Measurements from ENCODE around the gene SLCO3A1.

SLCO3A1 gene

DNA sequence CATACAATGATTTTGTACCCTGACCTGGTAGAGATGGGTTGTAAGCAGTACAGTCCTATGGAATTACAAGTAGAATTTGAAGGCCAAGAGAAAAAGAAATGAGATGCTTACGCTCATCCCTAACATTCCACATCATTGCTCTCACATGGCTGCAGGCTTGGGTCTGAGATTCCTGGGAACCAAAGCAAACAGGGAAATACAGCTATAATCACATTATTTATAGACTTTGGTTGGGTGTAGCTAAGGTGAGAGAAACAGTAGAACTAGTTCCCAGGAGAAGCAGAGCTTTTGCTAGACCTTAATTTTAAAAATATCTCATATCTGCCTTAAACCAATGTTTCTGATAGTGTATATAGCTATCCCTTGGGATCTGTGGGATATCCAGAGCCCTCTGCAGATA, 51.4 kb downstream of the SLCO3A1 start:
- DNase-seq = no peak
- H3K27me3 ChIP-seq = no peaks in the 10 kb centered on the region
- H3K9me3 ChIP-seq = no peaks in the 10 kb centered on the region
- no peak overlapping the region for H3K4me3 ChIP-seq (ENCODE audit: low read depth, low read length)
- H3K36me3 ChIP-seq = no peaks in the 10 kb centered on the region
- TF ChIP-seq, protein P1, sequence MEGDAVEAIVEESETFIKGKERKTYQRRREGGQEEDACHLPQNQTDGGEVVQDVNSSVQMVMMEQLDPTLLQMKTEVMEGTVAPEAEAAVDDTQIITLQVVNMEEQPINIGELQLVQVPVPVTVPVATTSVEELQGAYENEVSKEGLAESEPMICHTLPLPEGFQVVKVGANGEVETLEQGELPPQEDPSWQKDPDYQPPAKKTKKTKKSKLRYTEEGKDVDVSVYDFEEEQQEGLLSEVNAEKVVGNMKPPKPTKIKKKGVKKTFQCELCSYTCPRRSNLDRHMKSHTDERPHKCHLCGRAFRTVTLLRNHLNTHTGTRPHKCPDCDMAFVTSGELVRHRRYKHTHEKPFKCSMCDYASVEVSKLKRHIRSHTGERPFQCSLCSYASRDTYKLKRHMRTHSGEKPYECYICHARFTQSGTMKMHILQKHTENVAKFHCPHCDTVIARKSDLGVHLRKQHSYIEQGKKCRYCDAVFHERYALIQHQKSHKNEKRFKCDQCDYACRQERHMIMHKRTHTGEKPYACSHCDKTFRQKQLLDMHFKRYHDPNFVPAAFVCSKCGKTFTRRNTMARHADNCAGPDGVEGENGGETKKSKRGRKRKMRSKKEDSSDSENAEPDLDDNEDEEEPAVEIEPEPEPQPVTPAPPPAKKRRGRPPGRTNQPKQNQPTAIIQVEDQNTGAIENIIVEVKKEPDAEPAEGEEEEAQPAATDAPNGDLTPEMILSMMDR (IDR thresholded peaks at IDR 0.05; ENCODE audit: low read depth, low read length) = no peak
- H3K4me1 ChIP-seq = no peaks in the 10 kb centered on the region

DNA sequence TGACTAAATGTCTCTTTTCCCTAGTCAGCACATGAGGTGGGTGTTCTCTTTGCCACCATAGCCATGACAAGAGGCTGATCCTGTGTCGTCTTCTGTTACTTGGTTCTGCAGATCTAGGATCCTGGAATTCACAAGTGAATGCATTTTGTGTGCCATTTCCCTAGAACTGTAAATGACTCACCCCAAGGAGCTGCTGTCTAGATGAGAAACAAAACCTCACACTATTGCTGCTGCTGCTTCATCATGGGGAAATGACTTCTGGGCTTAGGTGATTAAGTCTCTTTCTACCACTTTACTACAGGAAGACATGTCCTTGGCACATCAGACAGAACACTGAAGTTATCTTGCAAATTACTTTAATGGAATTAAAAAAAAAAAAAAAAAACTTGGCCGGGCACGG, 54.9 kb downstream of the SLCO3A1 start:
- Histone ChIP-seq H3K36me3 (no peaks in the 10 kb centered on the region; the same call in 1 of the 2 replicates), H3K4me1 (peaks cover 7% of the 10 kb centered on the region), H3K27me3 (no peaks in the 10 kb centered on the region), H3K4me3 (ENCODE audit: low read depth, low read length) (no peak overlapping the region), H3K9me3 (no peaks in the 10 kb centered on the region)
- TF ChIP-seq, protein P1 (IDR thresholded peaks at IDR 0.05; ENCODE audit: low read depth, low read length) = no peak
- no peak for DNase-seq

- H3K36me3 ChIP-seq = no peaks in the 10 kb centered on the region; the same call in 1 of the 2 replicates
- peaks cover 7% of the 10 kb centered on the region for H3K4me1 ChIP-seq
- H3K9me3 ChIP-seq = no peaks in the 10 kb centered on the region
- no peak overlapping the region for H3K4me3 ChIP-seq (ENCODE audit: low read depth, low read length)
- TF ChIP-seq, protein P1 (IDR thresholded peaks at IDR 0.05; ENCODE audit: low read depth, low read length) = no peak
- no peak for DNase-seq
- H3K27me3 ChIP-seq = no peaks in the 10 kb centered on the region
These were observed 55.6 kb downstream of the SLCO3A1 start for GRCh38 chr15:91909111-91909510.

- Histone ChIP-seq H3K4me3 (ENCODE audit: low read depth, low read length) (no peak overlapping the region), H3K27me3 (no peaks in the 10 kb centered on the region), H3K36me3 (no peaks in the 10 kb centered on the region; the same call in 1 of the 2 replicates), H3K4me1 (peaks cover 7% of the 10 kb centered on the region), H3K9me3 (no peaks in the 10 kb centered on the region)
- TF ChIP-seq, protein P1 (IDR thresholded peaks at IDR 0.05; ENCODE audit: low read depth, low read length) = no peak
- no peak for DNase-seq
These were observed 56.1 kb downstream of the SLCO3A1 start for GRCh38 chr15:91909574-91909973.

DNA sequence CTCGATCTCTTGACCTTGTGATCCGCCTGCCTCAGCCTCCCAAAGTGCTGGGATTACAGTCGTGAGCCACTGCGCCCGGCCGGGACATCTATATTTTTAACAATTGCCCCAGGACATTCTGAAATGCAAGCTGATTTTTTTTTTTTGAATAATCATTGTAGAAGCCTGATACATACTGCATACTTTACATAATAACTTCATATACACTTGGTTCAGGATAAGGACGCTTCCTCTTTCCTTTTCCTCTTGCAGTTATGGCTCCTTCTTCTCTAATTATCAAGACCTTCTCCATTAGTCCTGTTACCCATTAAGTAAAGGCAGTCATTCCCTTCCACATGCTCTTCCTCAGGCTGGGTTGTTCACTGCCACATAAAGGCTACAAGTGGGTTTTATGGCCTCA, 58.3 kb downstream of the SLCO3A1 start:
- DNase-seq = no peak
- Histone ChIP-seq H3K4me3 (ENCODE audit: low read depth, low read length) (no peak overlapping the region), H3K4me1 (peaks cover 7% of the 10 kb centered on the region), H3K9me3 (no peaks in the 10 kb centered on the region), H3K36me3 (no peaks in the 10 kb centered on the region; the same call in 1 of the 2 replicates), H3K27me3 (no peaks in the 10 kb centered on the region)
- TF ChIP-seq, protein P1 (IDR thresholded peaks at IDR 0.05; ENCODE audit: low read depth, low read length) = no peak

GRCh38 chr15:91912336-91912735, 58.8 kb downstream of the SLCO3A1 start:
- Histone ChIP-seq H3K4me1 (peaks cover 9% of the 10 kb centered on the region), H3K36me3 (no peaks in the 10 kb centered on the region; the same call in 1 of the 2 replicates), H3K9me3 (no peaks in the 10 kb centered on the region), H3K4me3 (ENCODE audit: low read depth, low read length) (no peak overlapping the region), H3K27me3 (no peaks in the 10 kb centered on the region)
- DNase-seq = peak; percentile 24
- TF ChIP-seq, protein P1 (IDR thresholded peaks at IDR 0.05; ENCODE audit: low read depth, low read length) = no peak
